ENCODE results near the gene OR2M5. TPM values are rescaled to one million over a fixed set of nuclear protein-coding genes. Genes with fewer than 3 reads are reported as not detected.

OR2M5 gene
- polyA plus RNA-seq, 1 donor from 2014 or later: not detected

- Histone ChIP-seq H3K79me2 (replicated peaks; ENCODE audit: insufficient read depth, low read length) (no peaks in the 10 kb centered on the region), H3K27ac (ENCODE audit: low read length) (no peak overlapping the region), H3K4me2 (ENCODE audit: low read length) (no peak overlapping the region), H3K27me3 (ENCODE audit: insufficient read depth, low read depth, low read length) (no peaks in the 10 kb centered on the region), H3K9me2 (ENCODE audit: insufficient read depth, low read length) (no peaks in the 10 kb centered on the region), H2AFZ (ENCODE audit: low read depth, low read length) (no peak overlapping the region), H3F3A (ENCODE audit: insufficient read depth, low read length, poor library complexity, severe bottlenecking) (no peaks in the 10 kb centered on the region), H3K4me3 (ENCODE audit: low read length) (no peak overlapping the region), H3K36me3 (ENCODE audit: insufficient read depth, low read length) (no peaks in the 10 kb centered on the region), H3K9ac (ENCODE audit: low read length) (no peak overlapping the region), H3K9me3 (ENCODE audit: low read length) (peaks cover 10% of the 10 kb centered on the region), H4K20me1 (ENCODE audit: insufficient read depth) (no peaks in the 10 kb centered on the region)
- TF ChIP-seq MXI1 (conservative IDR thresholded peaks at IDR 0.05; ENCODE audit: poor library complexity, severe bottlenecking): no peak
- TF ChIP-seq POLR2AphosphoS5 (IDR thresholded peaks at IDR 0.05): no peak
- TF ChIP-seq, protein P1, sequence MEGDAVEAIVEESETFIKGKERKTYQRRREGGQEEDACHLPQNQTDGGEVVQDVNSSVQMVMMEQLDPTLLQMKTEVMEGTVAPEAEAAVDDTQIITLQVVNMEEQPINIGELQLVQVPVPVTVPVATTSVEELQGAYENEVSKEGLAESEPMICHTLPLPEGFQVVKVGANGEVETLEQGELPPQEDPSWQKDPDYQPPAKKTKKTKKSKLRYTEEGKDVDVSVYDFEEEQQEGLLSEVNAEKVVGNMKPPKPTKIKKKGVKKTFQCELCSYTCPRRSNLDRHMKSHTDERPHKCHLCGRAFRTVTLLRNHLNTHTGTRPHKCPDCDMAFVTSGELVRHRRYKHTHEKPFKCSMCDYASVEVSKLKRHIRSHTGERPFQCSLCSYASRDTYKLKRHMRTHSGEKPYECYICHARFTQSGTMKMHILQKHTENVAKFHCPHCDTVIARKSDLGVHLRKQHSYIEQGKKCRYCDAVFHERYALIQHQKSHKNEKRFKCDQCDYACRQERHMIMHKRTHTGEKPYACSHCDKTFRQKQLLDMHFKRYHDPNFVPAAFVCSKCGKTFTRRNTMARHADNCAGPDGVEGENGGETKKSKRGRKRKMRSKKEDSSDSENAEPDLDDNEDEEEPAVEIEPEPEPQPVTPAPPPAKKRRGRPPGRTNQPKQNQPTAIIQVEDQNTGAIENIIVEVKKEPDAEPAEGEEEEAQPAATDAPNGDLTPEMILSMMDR (IDR thresholded peaks at IDR 0.05; ENCODE audit: poor library complexity, severe bottlenecking): no peak
- TF ChIP-seq EZH2 (IDR thresholded peaks at IDR 0.05; ENCODE audit: borderline replicate concordance, insufficient read depth, low read length, poor library complexity, severe bottlenecking): no peak
- TF ChIP-seq SMC3 (conservative IDR thresholded peaks at IDR 0.05; ENCODE audit: poor library complexity): no peak
- TF ChIP-seq RAD21 (conservative IDR thresholded peaks at IDR 0.05): no peak
- TF ChIP-seq TAF1 (IDR thresholded peaks at IDR 0.05; ENCODE audit: low read depth): no peak
- TF ChIP-seq REST (IDR thresholded peaks at IDR 0.05; ENCODE audit: borderline replicate concordance): no peak
- no peak for TF ChIP-seq EP300 (conservative IDR thresholded peaks at IDR 0.05; ENCODE audit: poor library complexity, severe bottlenecking)
Observed at GRCh38 chr1:248152056-248152827, 7.3 kb downstream of the OR2M5 start.

GRCh38 chr1:248155927-248156326 lies 11.0 kb downstream of the OR2M5 start:
- Histone ChIP-seq H3K9me3 (ENCODE audit: low read length) (peaks cover 10% of the 10 kb centered on the region), H3K36me3 (ENCODE audit: insufficient read depth, low read length) (no peaks in the 10 kb centered on the region), H3K4me3 (ENCODE audit: low read length) (no peak overlapping the region), H3K79me2 (replicated peaks; ENCODE audit: insufficient read depth, low read length) (no peaks in the 10 kb centered on the region), H3K27ac (ENCODE audit: low read length) (no peak overlapping the region), H3K9ac (ENCODE audit: low read length) (no peak overlapping the region), H3K27me3 (ENCODE audit: insufficient read depth, low read depth, low read length) (no peaks in the 10 kb centered on the region), H2AFZ (ENCODE audit: low read depth, low read length) (no peak overlapping the region), H3F3A (ENCODE audit: insufficient read depth, low read length, poor library complexity, severe bottlenecking) (no peaks in the 10 kb centered on the region), H4K20me1 (ENCODE audit: insufficient read depth) (no peaks in the 10 kb centered on the region), H3K4me2 (ENCODE audit: low read length) (no peak overlapping the region), H3K9me2 (ENCODE audit: insufficient read depth, low read length) (no peaks in the 10 kb centered on the region)
- TF ChIP-seq, protein P1 (IDR thresholded peaks at IDR 0.05; ENCODE audit: poor library complexity, severe bottlenecking): no peak
- TF ChIP-seq MXI1 (conservative IDR thresholded peaks at IDR 0.05; ENCODE audit: poor library complexity, severe bottlenecking) (no peak), SMC3 (conservative IDR thresholded peaks at IDR 0.05; ENCODE audit: poor library complexity) (no peak), REST (IDR thresholded peaks at IDR 0.05; ENCODE audit: borderline replicate concordance) (no peak), EP300 (conservative IDR thresholded peaks at IDR 0.05; ENCODE audit: poor library complexity, severe bottlenecking) (no peak), POLR2AphosphoS5 (IDR thresholded peaks at IDR 0.05) (no peak), TAF1 (IDR thresholded peaks at IDR 0.05; ENCODE audit: low read depth) (no peak), RAD21 (conservative IDR thresholded peaks at IDR 0.05) (no peak)

Data from neural cell (in vitro differentiated cells).